ENCODE measurements around the gene GNAT3. TPM values are rescaled to one million over a fixed set of nuclear protein-coding genes. Genes with fewer than 3 reads are reported as not detected.

The GNAT3 gene
- total RNA-seq (2014; rRNA removed; shearing (Covaris generic)) = not detected in 2 replicates
- not detected in 2 replicates for polyA plus RNA-seq (2014; cell fraction: nucleus; rRNA removed)

DNA sequence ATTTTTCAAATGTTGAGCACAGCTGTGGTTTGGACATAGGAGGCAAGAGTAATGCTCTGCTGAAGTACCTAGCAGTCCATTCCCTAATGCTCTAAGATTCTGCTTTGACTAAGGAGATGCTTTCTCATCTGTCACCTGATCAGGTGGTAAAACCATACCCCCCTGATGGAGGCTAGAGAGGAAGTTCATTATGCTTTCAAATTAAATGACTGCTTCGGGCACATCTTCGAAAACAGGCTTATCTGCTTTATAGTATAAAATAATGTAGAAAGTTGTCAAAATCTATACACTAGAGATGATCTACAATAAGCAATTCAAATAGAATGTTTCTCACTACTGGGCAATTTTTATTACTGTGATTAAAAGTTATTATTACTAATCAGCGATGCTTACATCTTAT is at the start of gene GNAT3:
Gene GNAT3, minus strand, starts transcription at position 101 of the 400 bp plus-strand sequence. CDS start 138 bp downstream, outside the sequence.
- no peak for DNase-seq (ENCODE audit: extremely low read depth, low read depth)

DNA sequence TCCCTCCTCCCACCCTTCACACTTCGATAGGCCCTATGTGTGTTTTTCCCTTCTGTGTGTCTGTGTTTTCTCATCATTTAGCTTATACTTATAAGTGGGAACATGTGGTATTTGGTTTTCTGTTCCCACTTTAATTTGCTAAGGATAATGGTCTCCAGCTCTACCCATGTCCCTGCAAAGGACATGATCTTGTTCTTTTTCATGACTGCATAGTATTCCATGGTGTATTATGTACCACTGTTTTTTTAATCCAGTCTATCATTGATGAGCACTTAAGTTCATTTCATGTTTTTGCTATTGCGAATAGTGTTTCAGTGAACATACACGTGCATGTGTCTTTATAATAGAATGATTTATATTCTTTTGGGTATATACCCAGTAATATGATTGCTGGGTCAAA is 46.3 kb upstream of the GNAT3 start:
- DNase-seq (ENCODE audit: extremely low read depth, low read depth) = no peak

DNA sequence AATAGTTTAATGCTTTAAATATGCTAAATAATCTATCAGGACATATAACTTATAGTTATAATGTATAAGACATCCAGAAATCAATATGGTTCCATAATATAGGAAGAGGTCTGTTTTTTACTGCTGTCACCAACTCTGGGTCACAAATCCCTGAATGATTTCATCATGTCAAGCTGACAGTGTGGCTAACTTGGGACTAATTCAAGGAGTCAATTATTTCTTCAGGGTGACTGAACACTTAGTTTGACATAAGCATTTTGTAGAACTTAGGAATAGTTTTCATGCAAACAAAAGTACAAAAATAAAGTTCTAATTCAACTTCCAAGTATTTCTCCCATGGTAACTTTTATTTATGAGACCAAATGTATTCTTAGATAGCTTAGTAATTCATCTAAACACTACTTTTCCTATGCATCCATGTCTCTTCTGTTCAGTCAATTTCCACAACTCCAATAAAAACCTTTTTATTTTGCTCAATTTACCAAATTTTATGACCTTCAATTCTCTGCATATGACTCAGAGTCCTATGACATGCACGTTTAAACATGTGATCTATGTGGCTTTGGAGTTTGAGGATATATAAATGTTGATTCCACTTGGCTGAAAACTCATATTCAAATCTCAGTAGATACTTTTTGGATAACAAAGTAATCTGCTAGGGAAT is 40.3 kb upstream of the GNAT3 start:
- DNase-seq (ENCODE audit: extremely low read depth, low read depth) = no peak

DNA sequence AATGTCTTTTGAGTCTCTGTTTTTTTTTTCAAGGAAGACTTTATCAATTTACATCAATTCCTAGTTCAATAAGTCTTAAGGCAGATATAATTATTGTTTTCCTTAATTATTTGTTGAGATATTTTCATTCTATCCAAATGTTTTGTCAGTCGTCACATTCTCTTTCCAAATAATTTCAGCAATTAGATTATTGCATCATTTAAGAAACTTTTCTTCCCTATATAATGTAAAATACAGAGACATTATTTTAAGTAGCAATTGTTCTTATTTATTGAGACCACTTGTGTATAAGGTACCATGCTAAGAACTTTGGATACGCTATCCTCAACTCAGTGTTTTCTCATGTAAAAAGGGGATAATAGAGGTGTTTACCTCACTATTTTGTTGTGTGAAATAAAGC is 38.1 kb upstream of the GNAT3 start:
- DNase-seq (ENCODE audit: extremely low read depth, low read depth) = no peak

DNA sequence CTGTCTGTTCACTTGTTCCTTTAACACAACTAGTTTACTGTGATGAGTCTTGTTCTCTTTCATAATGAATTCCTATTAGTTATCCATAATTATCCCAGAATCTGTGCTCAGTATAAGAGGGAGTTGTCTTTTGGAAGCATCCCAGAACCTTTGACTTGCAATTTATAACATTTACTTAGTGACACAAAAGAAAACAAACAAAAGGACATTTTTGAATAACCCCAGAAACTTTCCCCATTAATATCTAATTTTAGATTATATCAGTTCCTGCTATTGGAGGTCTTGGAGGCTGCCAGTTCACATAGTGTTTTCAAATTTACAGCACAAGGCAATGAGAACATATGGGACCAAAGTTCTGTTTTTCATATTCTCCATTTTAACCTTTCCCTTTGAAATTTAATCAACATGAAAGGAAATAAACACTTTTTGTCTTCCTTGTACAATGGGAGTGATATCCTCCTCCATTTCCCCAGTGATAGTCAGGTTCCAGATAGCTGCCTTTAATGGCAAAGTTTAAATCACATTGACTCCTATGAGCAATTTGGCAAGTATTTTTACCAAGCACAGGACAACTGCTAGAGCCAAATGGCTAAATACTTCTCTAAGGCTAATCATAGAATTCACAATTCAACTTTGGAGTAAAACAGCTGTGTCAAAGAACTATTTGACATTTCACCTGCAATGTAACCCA is 37.1 kb upstream of the GNAT3 start:
- DNase-seq (ENCODE audit: extremely low read depth, low read depth) = no peak

DNA sequence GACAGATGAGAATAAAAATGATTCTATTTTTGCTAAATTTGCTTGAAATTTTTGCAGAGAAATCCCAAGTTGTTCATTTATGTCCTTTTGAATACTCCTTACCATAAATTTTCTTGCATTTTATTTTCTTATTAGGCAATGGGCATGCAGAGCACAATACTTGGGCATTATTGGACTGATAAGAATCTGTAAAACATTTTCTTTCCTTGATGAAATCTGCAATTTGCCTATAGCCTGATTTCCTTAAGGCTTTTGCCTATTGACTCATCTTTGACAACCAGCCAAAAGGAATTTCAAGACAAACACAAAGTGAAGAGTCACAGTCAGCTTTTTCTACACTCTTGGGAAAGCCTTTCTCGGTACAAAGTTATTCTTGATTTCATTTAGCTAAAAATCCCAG is 30.5 kb upstream of the GNAT3 start:
- DNase-seq (ENCODE audit: extremely low read depth, low read depth) = peak; percentile 41

DNA sequence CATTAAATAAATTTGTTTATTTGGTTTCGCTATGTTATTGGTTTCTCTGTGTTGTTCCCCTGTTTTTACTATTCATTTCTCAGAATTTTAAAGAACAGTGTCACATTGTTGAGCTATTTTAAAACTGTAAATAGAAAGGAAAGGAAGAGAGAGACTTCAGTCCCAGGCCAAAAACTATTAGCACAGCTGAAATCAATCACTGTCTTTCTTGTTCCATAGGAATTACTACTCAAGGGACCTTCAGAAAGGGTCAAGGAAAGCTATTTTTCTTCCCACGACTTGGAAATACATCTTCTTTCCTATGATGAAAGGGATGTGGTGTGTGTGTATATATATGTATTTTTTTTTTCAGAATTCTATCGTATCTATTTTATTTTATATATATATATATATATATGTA is 29.0 kb upstream of the GNAT3 start:
- no peak for DNase-seq (ENCODE audit: extremely low read depth, low read depth)

DNA sequence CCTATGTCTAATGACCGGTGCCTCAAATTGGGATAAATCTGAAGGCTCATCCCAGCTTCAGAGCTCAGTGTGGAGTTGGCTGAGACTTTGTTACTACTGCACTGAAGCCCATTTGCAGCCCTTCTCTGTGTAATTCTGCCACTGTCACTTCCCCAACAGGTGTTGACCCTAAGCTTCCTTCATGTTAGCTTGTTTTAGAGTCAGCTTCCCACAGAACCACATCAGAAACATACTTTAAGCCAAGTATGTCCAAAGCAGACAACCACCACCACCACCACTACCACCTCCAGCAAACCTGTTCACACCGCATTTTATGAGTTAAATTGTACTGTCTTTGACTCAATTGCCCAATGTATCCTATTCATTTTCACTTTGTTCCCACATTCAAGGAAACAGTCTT is 25.2 kb upstream of the GNAT3 start:
- DNase-seq (ENCODE audit: extremely low read depth, low read depth) = no peak

DNA sequence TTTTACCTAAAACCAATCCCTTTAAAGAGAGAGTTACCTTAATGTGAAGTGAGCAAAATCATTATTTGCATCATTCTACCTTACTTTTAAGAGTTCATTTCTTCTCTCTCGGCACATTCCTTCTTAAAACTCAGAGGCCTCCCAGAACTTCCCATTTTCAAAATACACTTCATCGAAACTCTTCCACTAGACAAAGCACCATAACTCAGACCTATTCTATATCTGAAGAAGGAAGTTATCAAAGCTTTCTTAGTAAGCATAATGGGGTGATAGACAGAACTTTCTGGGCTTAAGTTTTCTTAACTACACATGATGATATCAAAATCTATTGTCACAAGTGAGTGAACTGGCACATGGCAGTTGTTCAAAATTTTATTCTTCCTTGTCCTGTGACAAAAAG is 24.6 kb upstream of the GNAT3 start:
- no peak for DNase-seq (ENCODE audit: extremely low read depth, low read depth)

DNA sequence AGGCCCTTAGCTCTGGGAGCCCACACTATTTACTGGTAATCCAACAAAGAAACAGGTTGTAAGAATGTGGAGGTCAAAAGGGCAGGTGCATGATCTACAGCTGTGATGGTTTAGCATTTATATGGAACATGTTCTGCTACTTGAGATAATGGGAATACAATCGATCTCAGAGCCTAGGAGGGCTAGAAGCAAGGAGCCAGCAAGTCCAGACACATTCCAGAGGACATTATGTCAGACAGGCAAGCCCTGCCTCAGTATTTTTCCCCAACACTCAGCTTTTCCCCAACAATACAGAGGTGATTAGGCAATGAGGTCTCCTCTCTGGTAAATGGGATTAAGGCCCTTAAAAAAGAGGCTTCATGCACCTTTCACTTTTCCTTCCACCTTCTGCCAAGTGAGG is 21.4 kb upstream of the GNAT3 start:
- DNase-seq (ENCODE audit: extremely low read depth, low read depth) = no peak

DNA sequence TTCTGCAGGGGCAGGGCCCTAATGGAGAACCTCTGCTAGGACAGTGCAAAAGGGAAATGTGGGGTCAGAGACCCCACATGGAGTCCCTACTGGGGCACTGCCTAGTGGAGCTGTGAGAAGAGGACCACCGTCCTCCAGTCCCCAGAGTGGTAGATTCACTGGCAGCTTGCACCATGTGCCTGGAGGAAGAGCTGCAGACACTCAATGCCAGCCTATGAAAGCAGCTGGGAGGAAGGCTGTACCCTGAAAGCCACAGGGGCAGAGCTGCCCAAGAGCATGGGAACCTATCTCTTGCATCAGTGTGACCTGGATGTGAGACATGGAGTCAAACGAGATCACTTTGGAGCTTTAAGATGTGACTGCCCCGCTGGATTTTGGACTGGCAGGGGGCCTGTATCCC is 20.3 kb upstream of the GNAT3 start:
- no peak for DNase-seq (ENCODE audit: extremely low read depth, low read depth)

DNA sequence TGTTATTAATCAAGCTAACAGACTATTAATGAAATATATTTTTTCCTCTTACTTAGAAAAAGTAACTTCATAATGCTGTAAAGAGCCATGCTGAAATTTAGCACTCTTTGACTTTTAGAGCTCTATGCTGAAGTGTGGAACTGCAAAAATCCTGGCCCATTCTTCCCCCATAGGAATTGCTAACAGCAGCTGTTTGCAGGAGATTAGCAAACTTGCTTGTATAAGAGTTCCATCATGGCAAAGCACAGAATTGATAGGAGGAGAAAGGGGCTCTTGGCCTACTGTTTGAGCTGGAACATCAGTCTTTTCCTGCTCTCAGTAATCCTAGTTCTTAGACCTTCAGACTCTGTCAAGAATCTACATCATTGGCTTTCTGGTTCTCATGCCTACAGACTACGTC is 18.3 kb upstream of the GNAT3 start:
- DNase-seq (ENCODE audit: extremely low read depth, low read depth) = no peak

DNA sequence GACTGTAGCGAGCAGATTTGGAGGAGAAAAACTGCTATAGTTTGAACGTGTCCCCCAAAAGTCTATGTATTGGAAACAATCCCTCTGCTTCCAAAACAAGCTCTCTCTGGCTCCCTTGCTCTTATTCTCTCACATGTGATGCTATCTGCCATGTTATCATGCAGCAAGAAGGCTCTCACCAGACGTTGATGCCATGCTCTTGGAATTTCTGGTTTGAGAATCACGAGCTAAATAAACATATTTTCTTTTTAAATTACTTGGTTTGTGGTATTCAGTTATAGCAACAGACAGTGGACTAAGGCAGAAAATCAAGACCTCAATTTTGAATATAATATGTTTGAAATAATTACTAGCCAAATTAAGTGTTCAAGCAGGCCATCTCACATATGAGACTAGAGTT is 17.5 kb upstream of the GNAT3 start:
- DNase-seq (ENCODE audit: extremely low read depth, low read depth) = no peak

DNA sequence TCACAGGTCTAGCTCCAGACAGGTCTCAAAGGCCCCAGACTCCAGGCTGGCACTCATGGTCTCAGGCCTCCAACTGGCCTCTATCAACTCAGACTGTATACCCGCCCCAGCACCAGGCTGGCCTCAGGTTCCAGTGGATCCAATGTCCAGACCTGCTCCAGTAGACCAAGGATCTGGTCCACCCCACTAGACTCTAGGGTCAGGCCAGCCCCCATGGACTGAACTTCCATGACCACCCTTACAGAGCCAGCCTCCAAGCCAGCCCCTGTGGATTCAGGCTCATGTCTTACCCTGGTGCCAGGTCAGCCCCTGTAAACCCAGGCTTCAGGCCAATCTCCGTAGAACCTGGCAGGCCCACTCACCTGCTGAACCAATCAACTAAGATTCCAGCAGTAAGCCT is 16.8 kb upstream of the GNAT3 start:
- no peak for DNase-seq (ENCODE audit: extremely low read depth, low read depth)

DNA sequence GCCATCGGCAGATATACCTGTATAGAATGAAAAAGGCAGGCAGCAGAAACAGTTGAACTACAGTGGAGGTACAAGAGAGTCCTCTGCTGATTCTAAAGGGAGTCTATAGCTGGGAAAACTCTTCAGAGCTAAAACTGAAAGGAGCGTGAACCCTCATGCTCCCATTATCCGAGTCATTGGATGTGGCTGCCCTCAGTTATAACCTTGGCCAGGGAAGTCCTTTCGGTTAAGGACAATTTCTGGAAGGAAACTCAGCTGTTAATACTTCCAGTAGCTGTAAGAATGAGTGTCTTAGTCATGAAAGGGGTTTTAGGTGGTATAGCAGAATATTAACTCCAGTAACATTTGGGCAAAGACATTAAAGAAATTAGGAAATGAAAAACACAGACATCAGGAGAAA is 14.6 kb upstream of the GNAT3 start:
- no peak for DNase-seq (ENCODE audit: extremely low read depth, low read depth)

DNA sequence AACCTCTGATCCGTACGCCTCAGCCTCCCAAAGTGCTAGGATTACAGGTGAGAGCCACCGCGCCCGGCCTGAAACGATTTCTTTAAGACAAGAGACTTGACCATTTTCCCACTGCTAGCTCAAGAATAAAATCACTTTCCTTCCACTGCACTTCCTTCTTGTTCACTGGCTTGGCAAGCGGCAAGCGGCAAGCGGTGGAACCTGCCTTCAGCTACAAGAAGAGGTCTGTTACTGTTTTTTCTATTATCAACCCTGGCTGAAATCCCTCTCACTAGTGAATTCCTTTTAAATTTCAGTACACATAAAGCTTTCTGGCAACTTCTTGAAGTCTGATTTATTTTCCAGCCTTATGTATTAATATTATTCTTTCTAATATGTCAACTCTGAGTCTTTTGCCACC is 12.8 kb upstream of the GNAT3 start:
- DNase-seq (ENCODE audit: extremely low read depth, low read depth) = no peak

DNA sequence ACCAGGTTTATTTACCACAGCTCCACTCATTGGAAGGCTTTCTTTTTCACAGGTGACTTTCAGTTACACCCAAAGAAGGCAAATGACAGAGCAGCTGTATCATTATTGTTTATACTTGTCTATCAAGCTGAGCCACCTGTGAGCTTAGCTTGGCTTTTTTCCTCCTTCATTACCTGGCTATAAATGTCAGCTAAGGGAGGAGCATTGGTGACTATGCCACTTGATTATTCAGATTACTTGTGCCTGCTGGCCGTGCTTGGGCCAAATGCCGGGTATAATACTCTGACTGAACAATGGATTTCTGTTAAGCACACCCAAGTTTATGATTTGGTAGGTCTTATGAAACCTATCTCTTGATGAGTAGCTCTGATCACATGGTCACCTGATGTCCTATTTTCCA is 9.9 kb upstream of the GNAT3 start:
- no peak for DNase-seq (ENCODE audit: extremely low read depth, low read depth)

DNA sequence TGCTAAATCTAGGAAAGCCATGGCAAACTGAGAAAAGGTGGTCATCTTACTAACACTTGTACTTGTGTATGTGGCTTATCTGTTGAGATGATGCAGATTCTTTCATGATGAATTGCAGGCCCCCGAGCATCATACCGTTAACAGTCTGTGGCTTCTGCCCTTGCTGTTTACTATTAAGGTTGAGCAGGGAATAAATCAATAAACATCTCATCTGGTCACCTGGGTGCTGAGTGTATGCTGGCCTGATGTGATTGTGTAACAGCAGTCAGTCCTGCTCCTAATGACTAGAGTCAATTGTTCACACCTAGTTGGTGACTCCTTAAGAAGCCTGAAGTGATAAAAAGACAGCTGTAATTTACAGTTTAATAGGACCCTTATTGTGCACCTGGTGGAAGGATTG is 8.3 kb upstream of the GNAT3 start:
- DNase-seq (ENCODE audit: extremely low read depth, low read depth) = no peak

DNA sequence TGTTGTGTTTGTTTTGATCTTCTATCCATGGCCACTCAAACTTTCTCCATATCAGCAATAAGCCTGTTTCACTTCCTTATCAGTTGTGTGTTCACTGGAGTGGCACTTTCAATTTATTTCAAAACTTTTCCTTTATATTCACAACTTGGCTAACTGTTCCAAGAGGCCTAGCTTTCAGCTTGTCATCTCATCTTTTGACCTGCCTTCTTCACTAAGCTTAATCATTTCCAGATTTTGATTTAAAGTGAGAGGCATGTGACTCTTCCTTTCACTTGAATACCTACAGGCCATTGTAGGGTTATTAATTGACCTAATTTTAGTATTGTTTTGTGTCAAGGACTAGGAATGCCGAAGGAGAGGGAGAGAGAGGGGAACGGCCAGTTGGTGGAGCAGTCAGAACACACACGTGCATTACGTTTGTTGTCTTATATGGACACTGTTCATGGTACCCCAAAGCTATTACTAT is 5.5 kb upstream of the GNAT3 start:
- no peak for DNase-seq (ENCODE audit: extremely low read depth, low read depth)

DNA sequence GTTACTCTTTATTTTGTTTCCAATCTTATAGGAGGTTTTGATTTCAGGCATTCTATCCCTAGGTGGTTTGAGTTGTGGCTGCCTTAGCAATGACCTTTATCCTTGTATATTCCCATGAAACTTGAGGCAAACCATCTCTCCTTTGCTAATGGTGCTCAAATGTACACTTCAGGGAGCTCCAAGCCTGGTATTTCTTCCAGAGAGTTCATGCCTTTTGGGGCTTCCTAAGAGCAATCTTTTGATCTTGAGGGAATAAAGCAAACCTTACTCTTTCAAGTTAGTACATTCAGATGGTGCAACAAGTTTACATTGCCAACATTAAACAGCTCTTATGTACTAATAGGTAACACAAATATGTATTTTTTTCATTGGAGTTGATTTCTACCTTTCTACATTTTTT is 3.4 kb upstream of the GNAT3 start:
- DNase-seq (ENCODE audit: extremely low read depth, low read depth) = no peak

DNA sequence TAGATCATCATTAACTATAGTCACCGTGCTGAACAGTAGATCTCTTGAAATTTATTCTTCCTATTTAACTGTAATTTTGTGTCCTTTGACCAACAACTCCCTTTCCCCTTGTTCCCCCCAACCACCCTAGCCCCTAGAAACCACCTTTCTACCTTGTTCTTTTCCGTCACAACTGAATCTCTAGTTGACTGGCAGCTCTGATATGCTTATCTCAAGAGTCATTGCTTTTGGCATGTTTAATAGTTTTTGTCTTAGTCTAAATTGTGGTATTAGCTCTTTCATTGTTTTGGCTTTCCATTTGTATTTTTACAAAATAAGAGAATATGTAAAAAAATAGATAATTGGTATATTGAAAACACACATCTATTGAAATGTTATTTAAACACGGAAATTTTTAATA is 1.8 kb downstream of the GNAT3 start:
- no peak for DNase-seq (ENCODE audit: extremely low read depth, low read depth)

DNA sequence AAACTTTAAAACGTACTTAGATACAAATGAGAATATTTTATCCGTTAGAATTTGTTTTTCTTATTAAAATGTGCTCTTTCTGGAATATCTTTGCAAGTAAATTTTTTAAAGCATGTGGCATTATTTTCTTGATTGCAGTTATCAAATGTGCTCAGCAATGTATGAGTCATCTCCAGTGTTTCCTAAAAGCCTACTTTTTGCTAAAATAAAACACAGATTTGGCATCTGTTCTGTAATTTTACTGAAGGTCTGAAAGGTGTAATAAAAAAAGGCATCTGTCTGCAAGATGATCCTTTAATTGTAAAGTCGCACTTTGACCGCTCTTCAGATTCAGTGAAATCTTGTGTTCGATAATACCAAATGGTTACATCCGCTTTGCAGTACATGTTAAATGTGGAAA is 3.4 kb downstream of the GNAT3 start:
- no peak for DNase-seq (ENCODE audit: extremely low read depth, low read depth)
